ENCODE data around the gene TNFRSF4.

GRCh38 chr1:1236945-1237873, 23.3 kb upstream of the TNFRSF4 start:
- TF ChIP-seq CTCF (IDR thresholded peaks at IDR 0.05; ENCODE audit: low read length) (no peak), EZH2 (IDR thresholded peaks at IDR 0.05; ENCODE audit: borderline replicate concordance, low read length) (no peak)

All from OCI-LY1 (cell line).